ENCODE measurements around the gene B4GALNT1. TPM values are rescaled to one million over a fixed set of nuclear protein-coding genes. Genes with fewer than 3 reads are reported as not detected.

B4GALNT1 gene
- polyA plus RNA-seq, 2 donors, result 0.10 to 0.18 TPM

GRCh38 chr12:57604454-57604991 lies 28.5 kb downstream of the B4GALNT1 start, which contains the start of gene DTX3:
TSS of gene DTX3 (plus strand) at chr12:57604824. CDS start at chr12:57606518, 1,694 bp downstream.
- WGBS, 2 donors, result 5 to 7% methylated on average over 24 to 36 of the region's 36 CpGs
- peak within 1 kb of the TSS; percentile 50 to 59 for H3K4me3 ChIP-seq (ENCODE audit: low read depth in 1 of 2, low read length in 2 of 2)
- peak within 1 kb of the TSS; percentile 84 to 86 for H3K27ac ChIP-seq (ENCODE audit: low read depth in 2 of 2, low read length in 1 of 2)
- no peaks in the 10 kb centered on the region for H3K27me3 ChIP-seq (ENCODE audit: control insufficient read depth in 1 of 2, insufficient read depth in 2 of 2, low read length in 2 of 2)
- H3K9me3 ChIP-seq (ENCODE audit: control insufficient read depth in 2 of 2, insufficient read depth in 1 of 2, low read depth in 1 of 2, low read length in 1 of 2), result no peaks in the 10 kb centered on the region
- peaks cover 4 to 5% of the 10 kb centered on the region in 2 donors for H3K4me1 ChIP-seq (ENCODE audit: control insufficient read depth in 2 of 2, insufficient read depth in 2 of 2, low read length in 1 of 2)
- peaks cover 14 to 15% of the 10 kb centered on the region in 2 donors for H3K36me3 ChIP-seq (ENCODE audit: control insufficient read depth in 2 of 2, insufficient read depth in 2 of 2, low read length in 1 of 2)

DNA sequence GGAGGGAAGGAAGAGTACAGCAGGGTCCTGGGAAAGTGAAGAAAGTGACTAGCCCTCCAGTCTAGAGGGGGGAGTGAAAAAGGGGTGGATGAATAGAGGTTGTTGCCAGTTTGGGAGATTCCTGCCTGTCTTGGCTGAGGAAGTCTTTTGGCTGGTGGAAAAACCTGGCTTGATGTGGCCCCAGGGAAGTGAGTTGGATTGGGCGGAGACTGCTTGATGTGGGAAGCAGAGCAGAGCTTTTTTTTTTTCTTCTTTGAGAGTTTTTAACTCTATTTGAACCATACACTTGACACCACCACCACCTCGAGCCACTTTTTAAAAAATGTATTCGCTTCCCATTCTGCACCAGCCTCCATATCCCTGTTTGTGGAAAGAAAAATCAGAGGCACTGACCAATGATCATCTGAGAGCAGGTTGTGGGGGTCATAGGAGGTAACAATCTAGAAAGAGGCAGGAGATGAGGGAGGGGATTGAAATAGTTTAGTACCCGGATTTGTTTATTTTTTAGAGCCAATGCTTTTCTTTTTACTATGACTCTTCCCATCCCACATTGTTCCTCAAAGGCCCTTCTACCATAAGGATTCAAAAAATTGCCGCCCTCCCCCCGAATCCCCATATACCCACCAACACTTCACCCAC lies 29.1 kb downstream of the B4GALNT1 start:
- Histone ChIP-seq H3K27ac (ENCODE audit: low read depth in 2 of 2, low read length in 1 of 2) (peak overlapping the region; percentile 84 to 86), H3K4me1 (ENCODE audit: control insufficient read depth in 2 of 2, insufficient read depth in 2 of 2, low read length in 1 of 2) (peaks cover 4 to 5% of the 10 kb centered on the region in 2 donors), H3K36me3 (ENCODE audit: control insufficient read depth in 2 of 2, insufficient read depth in 2 of 2, low read length in 1 of 2) (peaks cover 14 to 17% of the 10 kb centered on the region in 2 donors), H3K4me3 (ENCODE audit: low read depth in 1 of 2, low read length in 2 of 2) (peak overlapping the region; percentile 50 to 59), H3K27me3 (ENCODE audit: control insufficient read depth in 1 of 2, insufficient read depth in 2 of 2, low read length in 2 of 2) (no peaks in the 10 kb centered on the region), H3K9me3 (ENCODE audit: control insufficient read depth in 2 of 2, insufficient read depth in 1 of 2, low read depth in 1 of 2, low read length in 1 of 2) (no peaks in the 10 kb centered on the region)
- WGBS, 2 donors, result 22 to 32% methylated on average over 6 of the region's 6 CpGs

DNA sequence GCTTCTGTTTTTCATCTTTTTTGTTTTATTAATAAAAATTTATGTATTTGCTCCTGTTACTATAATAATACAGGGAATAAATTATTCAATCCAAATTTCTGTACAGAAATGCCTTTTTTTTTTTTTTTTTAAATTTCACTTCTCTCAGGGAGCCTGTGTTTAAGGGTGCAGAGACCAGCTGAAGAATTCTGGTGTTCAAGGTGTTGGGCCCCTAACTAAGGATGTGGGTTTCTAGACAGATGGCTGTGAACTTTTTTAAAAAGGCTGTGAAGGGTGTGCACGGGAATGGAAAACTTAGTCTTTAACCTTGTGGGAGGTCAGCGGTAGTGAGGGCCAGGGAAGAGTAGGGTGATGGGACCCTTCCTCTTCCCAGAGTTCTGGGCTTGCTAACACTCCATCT lies 29.7 kb downstream of the B4GALNT1 start:
- H3K4me3 ChIP-seq (ENCODE audit: low read depth in 1 of 2, low read length in 2 of 2), result no peak overlapping the region
- H3K36me3 ChIP-seq (ENCODE audit: control insufficient read depth in 2 of 2, insufficient read depth in 2 of 2, low read length in 1 of 2), result peaks cover 14 to 17% of the 10 kb centered on the region in 2 donors
- H3K27ac ChIP-seq (ENCODE audit: low read depth in 2 of 2, low read length in 1 of 2), result peak overlapping the region; percentile 76 to 84
- H3K4me1 ChIP-seq (ENCODE audit: control insufficient read depth in 2 of 2, insufficient read depth in 2 of 2, low read length in 1 of 2), result peaks cover 4 to 5% of the 10 kb centered on the region in 2 donors
- no peaks in the 10 kb centered on the region for H3K9me3 ChIP-seq (ENCODE audit: control insufficient read depth in 2 of 2, insufficient read depth in 1 of 2, low read depth in 1 of 2, low read length in 1 of 2)
- H3K27me3 ChIP-seq (ENCODE audit: control insufficient read depth in 1 of 2, insufficient read depth in 2 of 2, low read length in 2 of 2), result no peaks in the 10 kb centered on the region
- WGBS, 2 donors, result 47 to 49% methylated on average over 2 of the region's 2 CpGs

DNA sequence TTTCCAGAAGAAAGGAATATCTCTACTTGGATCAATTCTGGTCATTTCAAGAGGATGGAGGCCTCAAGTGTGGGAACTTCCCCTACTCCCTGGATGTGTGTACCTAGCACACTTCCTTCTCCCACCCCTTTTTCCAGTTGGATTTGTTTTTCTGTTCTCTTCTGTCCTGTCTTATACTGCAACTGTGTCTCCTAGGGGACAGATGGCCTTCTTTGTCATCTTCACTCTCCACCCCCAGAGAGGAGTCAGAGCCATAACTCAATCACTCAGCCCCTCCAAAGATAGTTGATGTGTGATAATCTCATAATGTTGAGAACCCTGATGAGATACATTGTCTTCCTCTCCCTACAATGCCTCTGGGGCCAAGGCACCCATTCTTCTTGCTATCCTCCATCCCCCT lies 30.5 kb downstream of the B4GALNT1 start:
- Histone ChIP-seq H3K36me3 (ENCODE audit: control insufficient read depth in 2 of 2, insufficient read depth in 2 of 2, low read length in 1 of 2) (peaks cover 14 to 17% of the 10 kb centered on the region in 2 donors), H3K4me1 (ENCODE audit: control insufficient read depth in 2 of 2, insufficient read depth in 2 of 2, low read length in 1 of 2) (peaks cover 4 to 5% of the 10 kb centered on the region in 2 donors), H3K27ac (ENCODE audit: low read depth in 2 of 2, low read length in 1 of 2) (no peak overlapping the region), H3K9me3 (ENCODE audit: control insufficient read depth in 2 of 2, insufficient read depth in 1 of 2, low read depth in 1 of 2, low read length in 1 of 2) (no peaks in the 10 kb centered on the region), H3K4me3 (ENCODE audit: low read depth in 1 of 2, low read length in 2 of 2) (no peak overlapping the region), H3K27me3 (ENCODE audit: control insufficient read depth in 1 of 2, insufficient read depth in 2 of 2, low read length in 2 of 2) (no peaks in the 10 kb centered on the region)

- Histone ChIP-seq H3K4me3 (ENCODE audit: low read depth in 1 of 2, low read length in 2 of 2) (no peak overlapping the region), H3K27ac (ENCODE audit: low read depth in 2 of 2, low read length in 1 of 2) (no peak overlapping the region), H3K4me1 (ENCODE audit: control insufficient read depth in 2 of 2, insufficient read depth in 2 of 2, low read length in 1 of 2) (peaks cover under 1 to 5% of the 10 kb centered on the region in 2 donors), H3K36me3 (ENCODE audit: control insufficient read depth in 2 of 2, insufficient read depth in 2 of 2, low read length in 1 of 2) (peaks cover 14 to 23% of the 10 kb centered on the region in 2 donors), H3K9me3 (ENCODE audit: control insufficient read depth in 2 of 2, insufficient read depth in 1 of 2, low read depth in 1 of 2, low read length in 1 of 2) (no peaks in the 10 kb centered on the region), H3K27me3 (ENCODE audit: control insufficient read depth in 1 of 2, insufficient read depth in 2 of 2, low read length in 2 of 2) (no peaks in the 10 kb centered on the region)
- WGBS, 2 donors, result 63 to 68% methylated on average over 2 of the region's 2 CpGs
Measured at GRCh38 chr12:57600395-57600794, 32.6 kb downstream of the B4GALNT1 start.

DNA sequence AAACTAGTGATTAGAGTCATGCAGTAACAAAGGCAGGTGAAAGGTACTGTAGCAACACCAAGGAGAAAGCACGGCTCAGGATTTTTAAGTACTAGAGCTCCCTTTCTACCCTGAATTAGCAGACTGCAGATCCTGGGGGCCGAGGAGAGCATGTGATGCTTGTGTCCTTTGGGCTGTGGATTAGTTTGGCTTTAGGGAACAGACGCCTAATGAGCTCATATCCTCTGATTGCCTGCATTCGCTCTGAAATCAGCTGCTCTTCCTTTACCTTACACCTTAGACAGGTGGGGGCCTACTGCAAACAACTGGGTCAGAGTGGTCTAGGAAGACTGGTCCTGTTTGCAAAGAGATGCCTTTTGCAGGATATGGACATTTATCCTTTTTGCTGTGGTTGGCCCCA lies 39.8 kb downstream of the B4GALNT1 start:
- Histone ChIP-seq H3K27me3 (ENCODE audit: control insufficient read depth in 1 of 2, insufficient read depth in 2 of 2, low read length in 2 of 2) (no peaks in the 10 kb centered on the region), H3K4me3 (ENCODE audit: low read depth in 1 of 2, low read length in 2 of 2) (no peak overlapping the region), H3K4me1 (ENCODE audit: control insufficient read depth in 2 of 2, insufficient read depth in 2 of 2, low read length in 1 of 2) (no peaks in the 10 kb centered on the region), H3K36me3 (ENCODE audit: control insufficient read depth in 2 of 2, insufficient read depth in 2 of 2, low read length in 1 of 2) (peaks cover 0 to 6% of the 10 kb centered on the region in 2 donors), H3K9me3 (ENCODE audit: control insufficient read depth in 2 of 2, insufficient read depth in 1 of 2, low read depth in 1 of 2, low read length in 1 of 2) (no peaks in the 10 kb centered on the region), H3K27ac (ENCODE audit: low read depth in 2 of 2, low read length in 1 of 2) (no peak overlapping the region)
- WGBS, 2 donors, result 87 to 89% methylated on average over 4 of the region's 4 CpGs

DNA sequence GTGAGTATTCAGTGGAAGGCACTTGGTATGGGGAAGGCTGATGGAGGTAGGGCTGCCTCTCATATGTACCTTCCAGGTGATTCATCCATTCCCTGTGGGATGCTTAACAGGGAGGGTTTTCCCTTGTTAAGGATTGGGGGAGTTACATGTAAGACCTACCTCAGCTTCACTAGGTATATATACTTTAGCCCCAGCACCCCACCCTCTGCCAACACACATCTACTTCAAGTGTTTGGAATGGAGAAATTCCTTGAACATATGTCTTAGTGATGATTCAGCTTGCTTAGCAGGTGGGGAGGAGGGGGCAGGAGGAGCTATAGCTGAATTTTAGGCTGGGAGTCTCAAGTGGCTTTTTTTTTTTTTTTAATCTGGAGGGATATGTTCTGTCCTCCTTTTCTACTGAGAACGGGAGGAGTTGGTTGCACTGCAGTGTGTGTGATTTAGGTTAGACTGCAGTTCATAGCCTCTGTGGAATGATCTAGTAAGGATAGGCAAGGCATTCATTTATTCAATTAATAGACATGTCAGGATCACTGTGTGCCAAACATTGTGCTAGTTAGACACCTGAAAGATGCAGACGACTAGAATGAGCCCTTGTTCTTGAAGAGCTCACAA lies 40.3 kb downstream of the B4GALNT1 start:
- Histone ChIP-seq H3K9me3 (ENCODE audit: control insufficient read depth in 2 of 2, insufficient read depth in 1 of 2, low read depth in 1 of 2, low read length in 1 of 2) (no peaks in the 10 kb centered on the region), H3K4me1 (ENCODE audit: control insufficient read depth in 2 of 2, insufficient read depth in 2 of 2, low read length in 1 of 2) (no peaks in the 10 kb centered on the region), H3K27me3 (ENCODE audit: control insufficient read depth in 1 of 2, insufficient read depth in 2 of 2, low read length in 2 of 2) (peaks cover 0 to 2% of the 10 kb centered on the region in 2 donors), H3K27ac (ENCODE audit: low read depth in 2 of 2, low read length in 1 of 2) (no peak overlapping the region), H3K36me3 (ENCODE audit: control insufficient read depth in 2 of 2, insufficient read depth in 2 of 2, low read length in 1 of 2) (peaks cover 0 to 6% of the 10 kb centered on the region in 2 donors), H3K4me3 (ENCODE audit: low read depth in 1 of 2, low read length in 2 of 2) (no peak overlapping the region)
- WGBS, 2 donors, result 69 to 73% methylated on average over 2 of the region's 2 CpGs

DNA sequence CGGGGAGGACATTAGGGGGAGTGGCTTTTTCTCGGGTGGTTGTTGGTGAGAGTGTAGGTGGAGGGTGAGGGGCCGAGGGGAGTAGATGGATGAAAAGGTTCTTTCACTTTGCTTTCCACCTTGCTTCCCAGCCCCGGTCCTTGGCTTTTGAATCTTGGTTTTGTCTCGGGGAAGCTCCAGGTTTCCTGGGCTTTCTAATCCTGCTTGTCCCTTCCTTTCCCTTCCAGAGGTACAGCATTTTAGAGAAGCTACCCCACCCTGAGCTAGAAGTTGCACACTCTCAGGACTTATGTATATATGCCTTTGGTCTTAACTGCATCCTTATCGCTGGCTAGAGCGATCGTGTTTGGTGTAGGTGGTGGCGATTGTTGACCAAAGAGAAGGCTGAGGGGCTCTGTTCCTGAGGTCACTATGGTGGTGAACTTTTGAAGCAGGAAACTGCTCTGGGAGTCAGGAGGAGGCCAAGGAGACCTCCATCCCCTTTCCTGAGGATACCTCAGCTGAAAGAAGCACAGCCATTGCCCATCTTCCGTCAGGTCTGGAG lies 41.1 kb downstream of the B4GALNT1 start:
- WGBS, 2 donors, result 35 to 41% methylated on average over 10 of the region's 10 CpGs
- Histone ChIP-seq H3K27ac (ENCODE audit: low read depth in 2 of 2, low read length in 1 of 2) (peak overlapping the region in 1 of 2 donors; percentile 81), H3K9me3 (ENCODE audit: control insufficient read depth in 2 of 2, insufficient read depth in 1 of 2, low read depth in 1 of 2, low read length in 1 of 2) (no peaks in the 10 kb centered on the region), H3K4me3 (ENCODE audit: low read depth in 1 of 2, low read length in 2 of 2) (peak overlapping the region; percentile 85 to 93), H3K36me3 (ENCODE audit: control insufficient read depth in 2 of 2, insufficient read depth in 2 of 2, low read length in 1 of 2) (peaks cover 0 to 6% of the 10 kb centered on the region in 2 donors), H3K4me1 (ENCODE audit: control insufficient read depth in 2 of 2, insufficient read depth in 2 of 2, low read length in 1 of 2) (no peaks in the 10 kb centered on the region), H3K27me3 (ENCODE audit: control insufficient read depth in 1 of 2, insufficient read depth in 2 of 2, low read length in 2 of 2) (peaks cover 0 to 2% of the 10 kb centered on the region in 2 donors)

DNA sequence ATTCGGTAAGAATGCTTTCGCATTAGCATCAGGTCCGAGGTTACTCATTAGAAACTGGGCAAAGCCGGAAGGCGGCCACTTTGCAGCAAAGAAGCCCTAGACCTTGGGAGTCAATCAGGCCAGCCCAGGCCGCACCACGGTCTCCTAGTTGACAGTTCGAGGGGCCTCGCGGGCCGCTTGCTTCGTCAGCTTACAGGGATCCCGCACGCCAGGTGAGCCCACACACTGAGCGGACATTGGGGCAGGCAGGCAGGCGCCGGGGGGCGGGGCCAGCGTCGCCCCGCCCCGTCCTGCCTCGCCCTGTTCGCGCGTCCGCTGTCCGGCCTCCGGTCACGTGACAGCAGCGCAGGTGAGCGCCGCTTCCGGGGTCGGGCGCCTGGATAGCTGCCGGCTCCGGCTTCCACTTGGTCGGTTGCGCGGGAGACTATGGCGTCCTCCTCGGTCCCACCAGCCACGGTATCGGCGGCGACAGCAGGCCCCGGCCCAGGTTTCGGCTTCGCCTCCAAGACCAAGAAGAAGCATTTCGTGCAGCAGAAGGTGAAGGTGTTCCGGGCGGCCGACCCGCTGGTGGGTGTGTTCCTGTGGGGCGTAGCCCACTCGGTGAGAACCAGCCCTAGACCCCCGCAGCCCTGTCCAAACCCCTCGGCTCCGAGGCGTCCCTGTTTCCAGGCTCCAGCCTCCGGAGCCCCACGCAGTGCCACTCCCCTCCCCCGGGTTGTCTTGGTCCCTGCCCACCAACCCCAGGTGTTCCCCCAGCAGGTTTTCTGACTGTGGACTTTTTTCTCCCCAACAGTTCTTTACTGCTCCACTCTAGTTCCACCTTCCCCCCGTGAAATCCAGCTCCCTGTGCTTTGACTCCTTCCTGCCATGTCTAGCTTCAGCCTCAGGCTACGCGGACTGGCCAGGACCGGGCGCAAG lies 41.9 kb downstream of the B4GALNT1 start, which contains the start of gene PIP4K2C:
Gene PIP4K2C, plus strand, starts transcription at position 329 of the 918 bp plus-strand sequence. Its CDS starts 98 bp downstream, at position 427.
- WGBS, 2 donors, result 0 to 1% methylated on average over 69 of the region's 69 CpGs
- Histone ChIP-seq H3K27ac (ENCODE audit: low read depth in 2 of 2, low read length in 1 of 2) (peak within 1 kb of the TSS; percentile 76 to 81), H3K4me3 (ENCODE audit: low read depth in 1 of 2, low read length in 2 of 2) (peak within 1 kb of the TSS; percentile 85 to 93), H3K9me3 (ENCODE audit: control insufficient read depth in 2 of 2, insufficient read depth in 1 of 2, low read depth in 1 of 2, low read length in 1 of 2) (no peaks in the 10 kb centered on the region), H3K4me1 (ENCODE audit: control insufficient read depth in 2 of 2, insufficient read depth in 2 of 2, low read length in 1 of 2) (no peaks in the 10 kb centered on the region), H3K36me3 (ENCODE audit: control insufficient read depth in 2 of 2, insufficient read depth in 2 of 2, low read length in 1 of 2) (peaks cover 0 to 6% of the 10 kb centered on the region in 2 donors), H3K27me3 (ENCODE audit: control insufficient read depth in 1 of 2, insufficient read depth in 2 of 2, low read length in 2 of 2) (peaks cover 0 to 2% of the 10 kb centered on the region in 2 donors)
